Testis (tissue), 3 donors: Measurements from ENCODE around the gene PTPRN2. TPM values are rescaled to one million over a fixed set of nuclear protein-coding genes. Genes with fewer than 3 reads are reported as not detected.
"Not testable (repeated sequence)": the region's sequence is repeated elsewhere in the genome, so short reads cannot be mapped to it uniquely, and the experiment has no call there.

Experiments used
- DNase-seq: peaks from one replicate; pipeline ENCODE4 v3.0.0-alpha.2; 2019
- H3K27ac ChIP-seq, 2 donors: fragments of 200-600 bp; sonication (generic); one replicate each; pipeline ENCODE4 v1.5.1; 2019
- H3K27me3 ChIP-seq: fragments of 200-600 bp; sonication (generic); one replicate; pipeline ENCODE4 v1.5.1; 2019
- H3K36me3 ChIP-seq: fragments of 200-600 bp; sonication (generic); one replicate; pipeline ENCODE4 v1.5.1; 2017; ENCODE audit warnings: low read depth; ENCODE audit errors: missing control alignments
- H3K4me1 ChIP-seq: fragments of 200-600 bp; sonication (generic); one replicate; pipeline ENCODE4 v1.5.1; 2019
- H3K4me3 ChIP-seq, 2 donors: fragments of 200-600 bp; sonication (generic); one replicate each; pipeline ENCODE4 v1.5.1; 2017 to 2019
- H3K9me3 ChIP-seq: fragments of 200-600 bp; sonication (generic); one replicate; pipeline ENCODE4 v1.5.1; 2017
- POLR2A ChIP-seq: fragments of 450-650 bp; IDR thresholded peaks from one replicate; pipeline ENCODE4 v1.6.1; 2017; ENCODE audit warnings: antibody characterized with exemption, mild to moderate bottlenecking, moderate library complexity
- WGBS, 2 donors: methylation state at CpG; one replicate each; pipeline ENCODE4 v1.1.5; 2018; 5-methylcytosine and 5-hydroxymethylcytosine counted together
- intact Hi-C: fragments of 100-400 bp; cut with DNase I; formaldehyde crosslinking; loops from one replicate; pipeline ENCODE4 v1.15.1; 2023; ENCODE audit warnings: low total_unique reads
- polyA plus RNA-seq: library from polyadenylated mRNA; stranded (reverse); fragments of 350-450 nt; fragmentation: Illumina TruSeq; extraction: RNeasy Lipid Tissue Mini Kit (QIAGEN cat#74804); gene quantifications from one replicate; pipeline ENCODE4 v1.2.3, GENCODE V29; 2014; ENCODE audit warnings: low read depth, low replicate concordance; ENCODE audit not compliant: insufficient read depth
- total RNA-seq, 2 donors: library from RNA; depleted of rRNA; stranded (reverse); fragments of >200 nt; gene quantifications; one replicate each; pipeline ENCODE4 v1.2.3, GENCODE V29; 2016
- TF ChIP-seq, protein P1 (sequence below), 3 experiments: fragments of 450-650 bp in 2 of 3; fragments of 200-600 bp in 1 of 3; sonication (generic) in 1 of 3; IDR thresholded peaks; one replicate each; pipeline ENCODE4 v1.5.1; 2016 to 2019; ENCODE audit warnings: antibody characterized with exemption in 3 of 3, mild to moderate bottlenecking in 2 of 3, moderate library complexity in 1 of 3

Gene PTPRN2
- total and polyA plus RNA-seq, 3 donors from 2014 or later: 9.3 to 10.8 (median 9.8) TPM

GRCh38 chr7:157564517-157565177, 1023.0 kb downstream of the PTPRN2 start:
- intact Hi-C loops: no loop called here
- TF ChIP-seq, protein P1, sequence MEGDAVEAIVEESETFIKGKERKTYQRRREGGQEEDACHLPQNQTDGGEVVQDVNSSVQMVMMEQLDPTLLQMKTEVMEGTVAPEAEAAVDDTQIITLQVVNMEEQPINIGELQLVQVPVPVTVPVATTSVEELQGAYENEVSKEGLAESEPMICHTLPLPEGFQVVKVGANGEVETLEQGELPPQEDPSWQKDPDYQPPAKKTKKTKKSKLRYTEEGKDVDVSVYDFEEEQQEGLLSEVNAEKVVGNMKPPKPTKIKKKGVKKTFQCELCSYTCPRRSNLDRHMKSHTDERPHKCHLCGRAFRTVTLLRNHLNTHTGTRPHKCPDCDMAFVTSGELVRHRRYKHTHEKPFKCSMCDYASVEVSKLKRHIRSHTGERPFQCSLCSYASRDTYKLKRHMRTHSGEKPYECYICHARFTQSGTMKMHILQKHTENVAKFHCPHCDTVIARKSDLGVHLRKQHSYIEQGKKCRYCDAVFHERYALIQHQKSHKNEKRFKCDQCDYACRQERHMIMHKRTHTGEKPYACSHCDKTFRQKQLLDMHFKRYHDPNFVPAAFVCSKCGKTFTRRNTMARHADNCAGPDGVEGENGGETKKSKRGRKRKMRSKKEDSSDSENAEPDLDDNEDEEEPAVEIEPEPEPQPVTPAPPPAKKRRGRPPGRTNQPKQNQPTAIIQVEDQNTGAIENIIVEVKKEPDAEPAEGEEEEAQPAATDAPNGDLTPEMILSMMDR (IDR thresholded peaks at IDR 0.05): no peak
- no peak for TF ChIP-seq POLR2A
- WGBS, 2 donors: 97% methylated on average over 18 of the region's 18 CpGs
- DNase-seq: no peak
- no peaks in the 10 kb centered on the region for H3K9me3 ChIP-seq
- no peak overlapping the region for H3K4me3 ChIP-seq
- H3K27ac ChIP-seq: no peak overlapping the region
- H3K36me3 ChIP-seq: no peaks in the 10 kb centered on the region
- no peaks in the 10 kb centered on the region for H3K27me3 ChIP-seq
- peaks cover 10% of the 10 kb centered on the region for H3K4me1 ChIP-seq

DNA sequence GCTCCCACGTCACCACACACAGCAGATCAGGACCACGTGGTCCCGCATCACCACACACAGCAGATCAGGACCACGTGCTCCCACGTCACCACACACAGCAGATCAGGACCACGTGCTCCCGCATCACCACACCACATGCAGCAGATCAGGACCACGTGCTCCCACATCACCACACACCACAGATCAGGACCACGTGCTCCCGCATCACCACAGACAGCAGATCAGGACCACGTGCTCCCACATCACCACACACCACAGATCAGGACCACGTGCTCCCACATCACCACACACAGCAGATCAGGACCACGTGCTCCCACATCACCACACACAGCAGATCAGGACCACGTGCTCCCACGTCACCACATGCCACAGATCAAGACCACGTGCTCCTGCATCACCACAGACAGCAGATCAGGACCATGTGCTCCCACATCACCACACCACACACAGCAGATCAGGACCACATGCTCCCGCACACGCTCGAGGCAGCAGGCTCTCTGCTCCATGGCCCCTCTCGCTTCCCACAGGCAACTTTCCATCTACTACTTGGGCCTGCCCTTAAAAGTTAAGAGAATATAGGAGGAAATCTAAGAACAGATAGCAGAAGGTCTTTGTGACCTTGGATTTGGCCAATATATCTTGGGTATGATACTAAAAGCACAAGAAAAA, 1024.0 kb downstream of the PTPRN2 start:
- H3K27ac ChIP-seq, intact Hi-C loops, H3K27me3 ChIP-seq, H3K9me3 ChIP-seq, H3K4me1 ChIP-seq, H3K36me3 ChIP-seq, H3K4me3 ChIP-seq, DNase-seq: not testable (repeated sequence)
- WGBS, 2 donors: 84 to 95% methylated on average over 6 to 15 of the region's 20 CpGs

DNA sequence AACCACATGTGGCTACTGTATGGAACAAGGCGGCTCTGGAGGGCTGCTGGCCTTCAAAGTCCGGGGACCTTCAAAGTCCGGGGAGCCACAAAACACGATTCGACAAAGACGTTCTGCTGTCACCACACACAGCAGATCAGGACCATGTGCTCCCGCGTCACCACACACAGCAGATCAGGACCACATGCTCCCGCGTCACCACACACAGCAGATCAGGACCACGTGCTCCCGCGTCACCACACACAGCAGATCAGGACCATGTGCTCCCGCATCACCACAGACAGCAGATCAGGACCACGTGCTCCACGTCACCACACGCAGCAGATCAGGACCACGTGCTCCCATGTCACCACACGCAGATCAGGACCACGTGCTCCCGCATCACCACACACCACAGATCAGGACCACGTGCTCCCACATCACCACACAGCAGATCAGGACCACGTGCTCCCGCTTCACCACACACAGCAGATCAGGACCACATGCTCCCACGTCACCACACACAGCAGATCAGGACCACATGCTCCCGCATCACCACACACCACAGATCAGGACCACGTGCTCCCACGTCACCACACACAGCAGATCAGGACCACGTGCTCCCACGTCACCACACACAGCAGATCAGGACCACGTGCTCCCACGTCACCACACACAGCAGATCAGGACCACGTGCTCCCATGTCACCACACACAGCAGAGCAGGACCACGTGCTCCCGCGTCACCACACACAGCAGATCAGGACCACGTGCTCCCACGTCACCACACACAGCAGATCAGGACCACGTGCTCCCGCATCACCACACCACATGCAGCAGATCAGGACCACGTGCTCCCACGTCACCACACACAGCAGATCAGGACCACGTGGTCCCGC, 1024.9 kb downstream of the PTPRN2 start:
- H3K27ac ChIP-seq, H3K4me3 ChIP-seq, H3K27me3 ChIP-seq, DNase-seq, H3K9me3 ChIP-seq, intact Hi-C loops, H3K4me1 ChIP-seq, H3K36me3 ChIP-seq: not testable (repeated sequence)
- 98 to 99% methylated on average over 28 to 40 of the region's 44 CpGs for WGBS, 2 donors

DNA sequence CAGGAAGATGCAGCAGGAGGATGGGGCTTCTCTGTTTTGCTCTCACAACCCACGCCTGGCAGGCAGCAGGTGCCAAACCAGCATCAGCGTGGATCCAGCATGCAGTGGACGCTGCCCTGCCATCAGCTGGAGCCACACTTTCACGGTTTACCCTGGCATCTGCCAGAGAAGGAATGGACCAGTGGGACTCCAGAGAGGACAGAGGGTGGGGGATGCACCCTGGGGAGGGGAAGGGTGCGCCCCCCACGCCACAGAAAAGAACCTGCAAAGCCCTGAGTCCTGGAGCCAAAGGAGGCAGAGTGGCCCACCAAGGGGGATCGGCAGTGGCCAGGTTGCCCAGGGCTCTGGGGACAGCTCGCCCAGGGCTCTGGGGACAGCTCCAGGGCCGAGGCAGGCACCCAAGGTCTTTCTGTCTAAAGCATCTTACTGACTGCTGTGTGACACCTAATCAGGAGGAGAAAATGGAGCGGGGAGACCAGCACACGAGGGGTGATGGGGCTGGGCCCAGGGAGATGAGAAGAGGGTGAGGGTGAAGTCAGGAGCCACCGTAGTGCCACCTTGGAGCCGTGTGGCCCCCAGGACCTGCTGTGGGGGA, 1025.7 kb downstream of the PTPRN2 start:
- WGBS, 2 donors: 93% methylated on average over 3 to 13 of the region's 13 CpGs
- TF ChIP-seq, protein P1 (IDR thresholded peaks at IDR 0.05): no peak
- no peak for TF ChIP-seq POLR2A
- intact Hi-C loops: no loop called here
- Histone ChIP-seq H3K9me3 (no peaks in the 10 kb centered on the region), H3K27ac (no peak overlapping the region), H3K4me1 (no peaks in the 10 kb centered on the region), H3K27me3 (no peaks in the 10 kb centered on the region), H3K36me3 (no peaks in the 10 kb centered on the region), H3K4me3 (no peak overlapping the region)
- no peak for DNase-seq

DNA sequence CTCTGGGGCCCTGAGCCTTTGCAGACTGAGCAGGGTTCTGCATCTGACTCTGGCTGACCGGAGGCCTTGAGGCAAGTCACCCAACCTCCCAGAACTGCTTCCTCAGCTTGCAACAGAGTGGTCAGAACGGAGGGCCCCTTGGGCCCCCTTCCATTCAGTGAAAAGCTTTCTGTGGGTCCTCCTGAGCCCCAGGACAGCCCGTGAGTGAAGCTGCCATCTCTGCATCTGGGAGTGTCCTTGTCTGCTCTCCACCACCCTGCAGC, 1026.2 kb downstream of the PTPRN2 start:
- no peak overlapping the region for H3K4me3 ChIP-seq
- intact Hi-C loops: no loop called here
- 90 to 95% methylated on average over 3 of the region's 3 CpGs for WGBS, 2 donors
- no peak for DNase-seq
- no peaks in the 10 kb centered on the region for H3K9me3 ChIP-seq
- no peaks in the 10 kb centered on the region for H3K27me3 ChIP-seq
- no peaks in the 10 kb centered on the region for H3K4me1 ChIP-seq
- no peak for TF ChIP-seq POLR2A
- TF ChIP-seq, protein P1 (IDR thresholded peaks at IDR 0.05): no peak
- no peaks in the 10 kb centered on the region for H3K36me3 ChIP-seq
- H3K27ac ChIP-seq: no peak overlapping the region
